Measurements from ENCODE around the gene U2AF2. TPM values are rescaled to one million over a fixed set of nuclear protein-coding genes. Genes with fewer than 3 reads are reported as not detected.

U2AF2 gene
- total RNA-seq, 2 experiments from 2014 or later: 211 to 264 TPM

- TF ChIP-seq CTCF (conservative IDR thresholded peaks at IDR 0.05; ENCODE audit: low read length): no peak
- no peak for TF ChIP-seq EZH2phosphoT487 (IDR thresholded peaks at IDR 0.05; ENCODE audit: borderline replicate concordance, low read depth, low read length)
- Histone ChIP-seq H3K4me1 (ENCODE audit: insufficient read depth, low read length, poor library complexity, severe bottlenecking) (no peaks in the 10 kb centered on the region), H4K20me1 (ENCODE audit: insufficient read depth, low read length) (no peaks in the 10 kb centered on the region), H2AFZ (ENCODE audit: low read length) (no peak overlapping the region), H3K4me2 (ENCODE audit: low read length) (no peak overlapping the region), H3K9me2 (ENCODE audit: insufficient read depth, low read length) (no peaks in the 10 kb centered on the region), H3K9me3 (ENCODE audit: low read length) (no peaks in the 10 kb centered on the region), H3K79me2 (ENCODE audit: insufficient read depth, low read depth, low read length) (no peaks in the 10 kb centered on the region; the same call in 1 of the 2 replicates), H3K4me3 (ENCODE audit: low read depth, low read length, poor library complexity, severe bottlenecking) (no peak overlapping the region), H3K27ac (ENCODE audit: low read depth, low read length, poor library complexity, severe bottlenecking) (no peak overlapping the region), H3K36me3 (ENCODE audit: insufficient read depth, low read length) (peaks cover 100% of the 10 kb centered on the region)
- POLR2A ChIA-PET: no interaction called here
- no TSS peak for BruUV-seq (replicated peaks)
- CTCF ChIA-PET (ENCODE audit: unreplicated experiment): no interaction called here
- no peak for DNase-seq (ENCODE audit: low spot score)
- intact Hi-C loops (cut with micrococcal nuclease; ENCODE audit: unreplicated experiment): no loop called here
Measured at GRCh38 chr19:55692681-55693081, 37.8 kb downstream of the U2AF2 start.

- CTCF ChIA-PET (ENCODE audit: unreplicated experiment): no interaction called here
- Histone ChIP-seq H3K4me3 (ENCODE audit: low read depth, low read length, poor library complexity, severe bottlenecking) (no peak overlapping the region), H3K36me3 (ENCODE audit: insufficient read depth, low read length) (peaks cover 100% of the 10 kb centered on the region), H2AFZ (ENCODE audit: low read length) (no peak overlapping the region), H4K20me1 (ENCODE audit: insufficient read depth, low read length) (no peaks in the 10 kb centered on the region), H3K9me2 (ENCODE audit: insufficient read depth, low read length) (no peaks in the 10 kb centered on the region), H3K79me2 (ENCODE audit: insufficient read depth, low read depth, low read length) (no peaks in the 10 kb centered on the region), H3K4me2 (ENCODE audit: low read length) (no peak overlapping the region), H3K9me3 (ENCODE audit: low read length) (no peaks in the 10 kb centered on the region), H3K4me1 (ENCODE audit: insufficient read depth, low read length, poor library complexity, severe bottlenecking) (no peaks in the 10 kb centered on the region), H3K27ac (ENCODE audit: low read depth, low read length, poor library complexity, severe bottlenecking) (no peak overlapping the region)
- intact Hi-C loops (cut with micrococcal nuclease; ENCODE audit: unreplicated experiment): no loop called here
- POLR2A ChIA-PET: no interaction called here
- TF ChIP-seq EZH2phosphoT487 (IDR thresholded peaks at IDR 0.05; ENCODE audit: borderline replicate concordance, low read depth, low read length) (no peak), CTCF (conservative IDR thresholded peaks at IDR 0.05; ENCODE audit: low read length) (no peak)
- DNase-seq (ENCODE audit: low spot score): no peak
- no TSS peak for BruUV-seq (replicated peaks)
Measured at GRCh38 chr19:55693336-55693974, 38.6 kb downstream of the U2AF2 start.

DNA sequence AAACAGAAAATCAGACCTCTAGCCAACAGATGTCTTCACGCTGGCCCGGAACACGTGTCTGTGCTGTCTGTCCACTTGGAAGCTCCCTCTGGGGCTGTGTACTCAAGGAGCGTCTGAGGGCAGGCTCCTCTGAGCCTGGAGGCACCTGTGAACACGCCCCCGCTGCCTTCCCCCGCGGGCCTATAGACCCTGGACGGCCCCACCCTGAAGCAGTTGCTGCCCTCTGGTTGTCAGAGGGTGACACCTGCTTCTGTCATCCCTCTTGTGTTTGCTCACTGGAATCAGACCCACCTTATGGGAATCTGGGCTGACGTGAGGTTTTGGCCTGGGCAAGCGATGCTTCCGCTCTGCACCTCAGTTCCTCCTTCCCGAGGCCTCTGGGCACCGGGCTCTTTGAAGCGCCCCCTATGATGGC is 39.4 kb downstream of the U2AF2 start:
- Histone ChIP-seq H3K9me3 (ENCODE audit: low read length) (no peaks in the 10 kb centered on the region), H3K36me3 (ENCODE audit: insufficient read depth, low read length) (peaks cover 97% of the 10 kb centered on the region), H2AFZ (ENCODE audit: low read length) (no peak overlapping the region), H3K4me3 (ENCODE audit: low read depth, low read length, poor library complexity, severe bottlenecking) (no peak overlapping the region), H4K20me1 (ENCODE audit: insufficient read depth, low read length) (no peaks in the 10 kb centered on the region), H3K4me2 (ENCODE audit: low read length) (no peak overlapping the region), H3K27ac (ENCODE audit: low read depth, low read length, poor library complexity, severe bottlenecking) (no peak overlapping the region), H3K4me1 (ENCODE audit: insufficient read depth, low read length, poor library complexity, severe bottlenecking) (no peaks in the 10 kb centered on the region), H3K79me2 (ENCODE audit: insufficient read depth, low read depth, low read length) (no peaks in the 10 kb centered on the region), H3K9me2 (ENCODE audit: insufficient read depth, low read length) (no peaks in the 10 kb centered on the region)
- POLR2A ChIA-PET: no interaction called here
- no TSS peak for BruUV-seq (replicated peaks)
- CTCF ChIA-PET (ENCODE audit: unreplicated experiment): no interaction called here
- TF ChIP-seq CTCF (conservative IDR thresholded peaks at IDR 0.05; ENCODE audit: low read length) (no peak), EZH2phosphoT487 (IDR thresholded peaks at IDR 0.05; ENCODE audit: borderline replicate concordance, low read depth, low read length) (no peak)
- intact Hi-C loops (cut with micrococcal nuclease; ENCODE audit: unreplicated experiment): no loop called here
- DNase-seq (ENCODE audit: low spot score): no peak

All from OCI-LY7 (cell line).